H1 (cell line): ENCODE data around the gene TUBGCP6. TPM values are rescaled to one million over a fixed set of nuclear protein-coding genes. Genes with fewer than 3 reads are reported as not detected.

ENCODE experiments used
- ASH2L ChIP-seq: fragments of 200-600, 300-600 bp; sonication (generic); IDR thresholded peaks from one replicate; pipeline ENCODE4 v1.7.1; 2017; ENCODE audit warnings: low read length
- EZH2 ChIP-seq: fragments of 200-600 bp; sonication (generic); IDR thresholded peaks from 2 replicates; pipeline ENCODE4 v1.7.1; 2012; ENCODE audit warnings: low read depth, mild to moderate bottlenecking, moderate library complexity, low read length, inconsistent platforms; ENCODE audit not compliant: severe bottlenecking
- GABPA ChIP-seq: IDR thresholded peaks from 2 replicates; pipeline ENCODE4 v1.6.1; 2011; ENCODE audit warnings: mild to moderate bottlenecking, low read length, moderate library complexity, borderline replicate concordance; ENCODE audit not compliant: insufficient read depth
- HDAC2 ChIP-seq, 2 experiments: fragments of 300-600 bp in 1 of 2; sonication (generic) in 1 of 2; IDR thresholded peaks; 2 replicates each; pipeline ENCODE4 v1.6.1; 2011 to 2012; ENCODE audit warnings: low read depth in 2 of 2, low read length in 2 of 2, mild to moderate bottlenecking in 2 of 2, moderate library complexity in 2 of 2, borderline replicate concordance in 1 of 2, inconsistent platforms in 1 of 2
- JUN ChIP-seq: IDR thresholded peaks from 2 replicates; pipeline ENCODE4 v1.6.1; 2011; ENCODE audit warnings: low read depth, mild to moderate bottlenecking, improper control_type of control experiment, low read length
- polyA plus RNA-seq, 7 experiments: library from polyadenylated mRNA; depleted of rRNA in 3 of 7; stranded (reverse) in 5 of 7; unstranded in 2 of 7; fragments of >200 nt in 5 of 7; fragments of 200-250 nt in 2 of 7; gene quantifications; 1 replicate in 5 of 7; 2 replicates in 1 of 7; 4 replicates in 1 of 7; pipeline versions ENCODE4 v1.2.1 to v1.2.3, GENCODE V29; 2011 to 2013; ENCODE audit warnings: missing spikeins in 2 of 7, mixed read lengths in 2 of 7
- total RNA-seq: library from RNA; stranded (reverse); fragmentation: NEBNext Ultra II Directional; extraction: Animal tissue kit (Norgen Biotek cat#: 25700); gene quantifications from 2 replicates; pipeline ENCODE4 v1.2.1, GENCODE V29; 2021

TUBGCP6 gene
- total and polyA plus RNA-seq, 2 of the 8 experiments (the other 6 are each of a cell fraction or from before 2014, with no cell fraction given) = 24.2 to 24.7 TPM

GRCh38 chr22:50281384-50281760, 36.5 kb upstream of the TUBGCP6 start (continued):
- TF ChIP-seq EZH2 (no peak), GABPA (no peak), JUN (no peak), ASH2L (no peak), HDAC2 (IDR thresholded peaks at IDR 0.05; ENCODE audit: borderline replicate concordance in 1 of 2, low read depth in 2 of 2, low read length in 2 of 2) (no peak)
